Nephron (organoid): ENCODE data around the gene PLOD1.

ENCODE experiments used
- H3K27ac Mint-ChIP-seq, 3 experiments: 2 replicates each; pipeline ENCODE4 v1.8.0; 2020; ENCODE audit warnings: mixed read lengths in 3 of 3, mild to moderate bottlenecking in 2 of 3, moderate library complexity in 1 of 3
- H3K27me3 Mint-ChIP-seq: 2 replicates; pipeline ENCODE4 v1.8.0; 2021; ENCODE audit warnings: low read depth, mild to moderate bottlenecking, moderate library complexity, mixed read lengths
- H3K36me3 Mint-ChIP-seq: 2 replicates; pipeline ENCODE4 v1.8.0; 2020; ENCODE audit warnings: low read depth, mixed read lengths
- H3K4me1 Mint-ChIP-seq: 2 replicates; pipeline ENCODE4 v1.8.0; 2020; ENCODE audit warnings: mixed read lengths
- H3K4me3 Mint-ChIP-seq, 3 experiments: 2 replicates each; pipeline ENCODE4 v1.8.0; 2020; ENCODE audit warnings: mild to moderate bottlenecking in 3 of 3, mixed read lengths in 3 of 3, moderate library complexity in 2 of 3
- H3K9me3 Mint-ChIP-seq: 2 replicates; pipeline ENCODE4 v1.8.0; 2020; ENCODE audit warnings: mixed read lengths
- TF ChIP-seq, protein P1 (sequence below), 3 experiments: fragments of 200-600 bp; sonication (generic); IDR thresholded peaks; one replicate each; pipeline ENCODE4 v1.5.0; 2021; ENCODE audit warnings: antibody characterized with exemption in 3 of 3; ENCODE audit not compliant: unreplicated experiment in 3 of 3

Gene PLOD1

DNA sequence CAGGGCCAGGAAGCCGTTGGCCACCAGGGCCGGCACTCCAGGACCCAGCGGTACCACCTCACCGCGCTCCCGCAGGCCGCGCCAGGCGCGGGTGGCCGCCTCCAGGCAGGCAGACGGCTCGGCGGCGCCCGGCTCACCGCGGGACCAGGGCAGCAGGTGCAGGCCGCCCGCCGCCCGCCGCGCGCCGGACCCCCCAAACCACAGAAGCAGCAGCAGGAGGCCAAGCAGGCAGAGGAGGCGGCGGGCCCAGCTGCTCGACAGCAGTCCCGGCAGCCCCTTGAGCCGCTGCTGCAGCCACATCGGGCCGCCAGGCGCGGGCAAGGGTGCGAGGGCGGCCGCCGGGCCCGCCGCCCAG, 8.6 kb upstream of the PLOD1 start:
- Mint-ChIP-seq H3K4me1 (peaks cover 42% of the 10 kb centered on the region), H3K9me3 (no peaks in the 10 kb centered on the region), H3K36me3 (peaks cover 20% of the 10 kb centered on the region), H3K4me3 (no peak overlapping the region), H3K27me3 (no peaks in the 10 kb centered on the region), H3K27ac (peak overlapping the region; percentile 85 to 97 (median 94))
- TF ChIP-seq, protein P1, sequence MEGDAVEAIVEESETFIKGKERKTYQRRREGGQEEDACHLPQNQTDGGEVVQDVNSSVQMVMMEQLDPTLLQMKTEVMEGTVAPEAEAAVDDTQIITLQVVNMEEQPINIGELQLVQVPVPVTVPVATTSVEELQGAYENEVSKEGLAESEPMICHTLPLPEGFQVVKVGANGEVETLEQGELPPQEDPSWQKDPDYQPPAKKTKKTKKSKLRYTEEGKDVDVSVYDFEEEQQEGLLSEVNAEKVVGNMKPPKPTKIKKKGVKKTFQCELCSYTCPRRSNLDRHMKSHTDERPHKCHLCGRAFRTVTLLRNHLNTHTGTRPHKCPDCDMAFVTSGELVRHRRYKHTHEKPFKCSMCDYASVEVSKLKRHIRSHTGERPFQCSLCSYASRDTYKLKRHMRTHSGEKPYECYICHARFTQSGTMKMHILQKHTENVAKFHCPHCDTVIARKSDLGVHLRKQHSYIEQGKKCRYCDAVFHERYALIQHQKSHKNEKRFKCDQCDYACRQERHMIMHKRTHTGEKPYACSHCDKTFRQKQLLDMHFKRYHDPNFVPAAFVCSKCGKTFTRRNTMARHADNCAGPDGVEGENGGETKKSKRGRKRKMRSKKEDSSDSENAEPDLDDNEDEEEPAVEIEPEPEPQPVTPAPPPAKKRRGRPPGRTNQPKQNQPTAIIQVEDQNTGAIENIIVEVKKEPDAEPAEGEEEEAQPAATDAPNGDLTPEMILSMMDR (IDR thresholded peaks at IDR 0.05; ENCODE audit: unreplicated experiment in 3 of 3) = no peak

DNA sequence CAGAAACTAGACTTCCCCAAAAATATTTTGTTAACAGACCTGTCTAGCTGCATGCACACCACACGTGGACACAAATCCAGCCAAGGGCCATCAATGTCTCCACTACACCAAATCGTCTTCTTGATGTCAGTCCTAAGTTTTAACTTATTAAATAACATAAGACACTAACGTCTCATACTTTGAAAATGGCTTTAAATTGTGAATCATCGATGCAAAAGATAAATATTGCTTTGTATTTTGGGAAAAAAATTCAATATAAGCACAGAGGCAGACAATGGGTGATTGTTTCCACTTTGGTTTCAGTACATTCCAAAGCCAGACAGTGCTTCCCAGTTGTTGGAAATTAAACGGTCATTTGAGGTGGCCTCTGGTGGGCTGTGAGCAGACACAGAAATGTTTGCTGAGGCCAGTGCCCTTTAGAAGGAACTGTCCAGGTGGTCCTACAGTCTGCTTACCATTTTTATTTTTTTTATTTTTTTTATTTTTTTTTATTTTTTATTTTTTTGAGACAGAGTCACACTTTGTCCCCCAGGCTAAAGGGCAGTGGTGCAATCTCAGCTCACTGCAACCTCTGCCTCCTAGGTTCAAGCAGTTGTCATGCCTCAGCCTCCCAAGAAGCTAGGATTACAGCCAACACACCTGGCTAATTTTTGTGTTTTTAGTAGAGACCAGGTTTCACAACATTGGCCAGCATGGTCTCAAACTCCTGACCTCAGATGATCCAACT, 6.5 kb upstream of the PLOD1 start:
- H3K27me3 Mint-ChIP-seq = no peaks in the 10 kb centered on the region
- TF ChIP-seq, protein P1 (IDR thresholded peaks at IDR 0.05; ENCODE audit: unreplicated experiment in 3 of 3) = no peak
- peak overlapping the region; percentile 63 to 82 (median 74) for H3K4me3 Mint-ChIP-seq
- H3K4me1 Mint-ChIP-seq = peaks cover 47% of the 10 kb centered on the region
- peak overlapping the region; percentile 77 to 84 (median 80) for H3K27ac Mint-ChIP-seq
- peaks cover 15% of the 10 kb centered on the region for H3K36me3 Mint-ChIP-seq
- H3K9me3 Mint-ChIP-seq = no peaks in the 10 kb centered on the region

DNA sequence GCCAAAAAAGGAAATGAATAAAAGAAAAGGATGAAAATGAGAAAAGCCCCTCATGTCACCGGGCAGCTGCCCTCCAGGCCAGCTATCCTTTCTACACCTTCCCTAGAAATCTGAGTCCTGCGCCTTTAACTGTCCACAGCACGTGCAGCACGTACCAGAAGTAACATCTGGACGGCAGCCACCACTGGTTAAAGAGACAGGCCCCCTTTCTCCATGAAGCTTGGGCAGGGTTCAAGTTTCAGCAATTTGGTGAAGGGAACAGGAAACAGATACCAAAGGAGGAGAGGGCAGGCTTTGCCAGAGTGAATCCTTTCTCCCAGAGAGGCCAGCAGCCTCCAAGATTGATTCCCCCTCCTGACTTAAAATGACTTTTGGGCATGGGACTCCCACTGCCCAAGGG, 4.7 kb upstream of the PLOD1 start:
- H3K4me1 Mint-ChIP-seq = peaks cover 29% of the 10 kb centered on the region
- H3K27me3 Mint-ChIP-seq = no peaks in the 10 kb centered on the region
- peak overlapping the region; percentile 92 to 98 (median 97) for H3K27ac Mint-ChIP-seq
- H3K9me3 Mint-ChIP-seq = no peaks in the 10 kb centered on the region
- TF ChIP-seq, protein P1 (IDR thresholded peaks at IDR 0.05; ENCODE audit: unreplicated experiment in 3 of 3) = no peak
- H3K4me3 Mint-ChIP-seq = peak overlapping the region; percentile 60 to 76 (median 70)
- H3K36me3 Mint-ChIP-seq = no peaks in the 10 kb centered on the region

DNA sequence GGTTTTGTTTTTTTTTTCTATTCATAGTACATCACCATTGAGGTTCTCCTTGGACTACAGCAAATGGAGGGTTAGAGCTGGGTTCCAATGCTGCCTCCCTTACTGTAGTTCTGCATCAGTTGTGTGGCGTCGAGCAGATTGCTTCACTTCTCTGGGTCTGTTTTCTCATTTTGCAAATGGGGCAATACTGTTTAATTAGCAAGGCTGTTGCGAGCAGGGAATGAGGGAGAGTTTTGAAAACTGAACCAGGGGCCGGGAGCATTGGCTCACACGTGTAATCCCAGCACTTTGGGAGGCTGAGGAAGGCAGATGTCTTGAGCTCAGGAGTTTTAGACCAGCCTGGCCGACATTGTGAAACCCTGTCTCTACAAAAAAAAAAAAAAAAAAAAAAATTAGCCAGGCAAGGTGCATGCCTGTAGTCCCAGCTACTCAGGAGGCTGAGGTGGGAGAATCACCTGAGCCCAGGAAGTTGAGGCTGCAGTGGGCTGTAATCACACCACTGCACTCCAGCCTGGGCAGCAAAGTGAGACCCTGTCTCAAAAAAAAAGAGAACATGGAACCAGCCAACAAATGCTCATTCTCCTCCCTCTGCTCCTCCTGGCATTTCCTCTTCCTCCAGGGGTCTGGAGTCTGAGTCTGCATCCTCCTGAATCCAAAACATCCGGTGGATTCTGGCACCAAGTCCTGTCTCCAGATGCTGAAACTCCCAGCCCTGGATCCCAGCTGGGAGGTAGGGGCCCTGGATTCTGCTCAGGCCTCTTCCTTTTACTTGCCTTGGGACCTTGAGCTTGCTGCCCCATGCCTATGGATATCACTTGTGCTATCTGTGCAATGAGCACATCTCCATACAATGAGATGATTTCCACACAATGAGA, 3.7 kb upstream of the PLOD1 start:
- H3K27ac Mint-ChIP-seq = peak overlapping the region; percentile 87 to 98 (median 98)
- peaks cover 27% of the 10 kb centered on the region for H3K4me1 Mint-ChIP-seq
- peak overlapping the region; percentile 34 to 59 (median 57) for H3K4me3 Mint-ChIP-seq
- TF ChIP-seq, protein P1 (IDR thresholded peaks at IDR 0.05; ENCODE audit: unreplicated experiment in 3 of 3) = no peak
- H3K9me3 Mint-ChIP-seq = no peaks in the 10 kb centered on the region
- no peaks in the 10 kb centered on the region for H3K36me3 Mint-ChIP-seq
- no peaks in the 10 kb centered on the region for H3K27me3 Mint-ChIP-seq

DNA sequence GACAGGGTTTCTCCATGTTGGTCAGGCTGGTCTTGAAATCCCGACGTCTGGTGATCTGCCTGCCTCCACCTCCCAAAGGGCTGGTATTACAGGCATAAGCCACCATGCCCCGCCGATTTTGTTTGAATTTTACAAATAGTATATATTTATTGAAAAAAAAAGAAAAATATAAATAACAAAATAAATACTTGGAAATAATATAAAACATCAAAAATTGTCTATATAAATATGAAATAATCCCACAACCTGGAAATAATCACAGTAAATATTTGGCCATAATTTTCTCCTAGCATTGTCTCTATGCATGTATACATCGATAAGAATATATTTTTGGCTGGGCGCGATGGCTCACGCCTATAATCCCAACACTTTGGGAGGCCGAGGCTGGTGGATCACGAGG, 2.7 kb upstream of the PLOD1 start:
- TF ChIP-seq, protein P1 (IDR thresholded peaks at IDR 0.05; ENCODE audit: unreplicated experiment in 3 of 3) = no peak
- Mint-ChIP-seq H3K27me3 (no peaks in the 10 kb centered on the region), H3K36me3 (no peaks in the 10 kb centered on the region), H3K27ac (peak overlapping the region in 1 of 3 experiments; percentile 35), H3K4me3 (peak overlapping the region in 1 of 3 experiments; percentile 58), H3K4me1 (peaks cover 22% of the 10 kb centered on the region), H3K9me3 (no peaks in the 10 kb centered on the region)
